HepG2 (cell line): Measurements from ENCODE around the gene TMEM14C. TPM values are rescaled to one million over a fixed set of nuclear protein-coding genes. Genes with fewer than 3 reads are reported as not detected.

Source experiments
- CAMTA2 ChIP-seq: sonication (generic); formaldehyde crosslinking; IDR thresholded peaks from 2 replicates; pipeline ENCODE4 v1.4.0; 2020; ENCODE audit warnings: mild to moderate bottlenecking, missing genetic modification reagents, borderline replicate concordance
- CREBL2 ChIP-seq: sonication (generic); formaldehyde crosslinking; IDR thresholded peaks from 2 replicates; pipeline ENCODE4 v1.8.1; 2023; ENCODE audit warnings: missing genetic modification reagents, mild to moderate bottlenecking, borderline replicate concordance
- EEA1 ChIP-seq: sonication (generic); formaldehyde crosslinking; IDR thresholded peaks from 2 replicates; pipeline ENCODE4 v1.5.1; 2020; ENCODE audit warnings: mild to moderate bottlenecking, missing genetic modification reagents, borderline replicate concordance
- FUBP1 ChIP-seq: sonication (generic); formaldehyde crosslinking; IDR thresholded peaks from 2 replicates; pipeline ENCODE4 v1.5.1; 2020; ENCODE audit warnings: missing genetic modification reagents, mild to moderate bottlenecking, borderline replicate concordance
- PPARG ChIP-seq: conservative IDR thresholded peaks from 2 replicates; pipeline ENCODE4 v1.6.1; 2016; ENCODE audit warnings: missing biosample characterization, missing genetic modification reagents
- RXRA ChIP-seq: sonication (generic); formaldehyde crosslinking; IDR thresholded peaks from 2 replicates; pipeline ENCODE4 v1.5.1; 2020; ENCODE audit warnings: missing genetic modification reagents
- TBX3 ChIP-seq: fragments of 450-650 bp; IDR thresholded peaks from 2 replicates; pipeline ENCODE4 v1.6.1; 2017; ENCODE audit warnings: antibody characterized with exemption, mild to moderate bottlenecking, inconsistent platforms, borderline replicate concordance
- WIZ ChIP-seq: sonication (generic); formaldehyde crosslinking; IDR thresholded peaks from 2 replicates; pipeline ENCODE4 v1.5.1; 2020; ENCODE audit warnings: mild to moderate bottlenecking, missing genetic modification reagents
- ZNF225 ChIP-seq: sonication (generic); formaldehyde crosslinking; IDR thresholded peaks from 2 replicates; pipeline ENCODE4 v1.4.0; 2020; ENCODE audit warnings: mild to moderate bottlenecking, missing genetic modification reagents
- ZNF564 ChIP-seq: sonication (generic); formaldehyde crosslinking; IDR thresholded peaks from 2 replicates; pipeline ENCODE4 v1.8.1; 2023; ENCODE audit warnings: mild to moderate bottlenecking, missing genetic modification reagents
- ZNF784 ChIP-seq: sonication (generic); formaldehyde crosslinking; IDR thresholded peaks from 2 replicates; pipeline ENCODE4 v1.5.1; 2020; ENCODE audit warnings: missing genetic modification reagents, mild to moderate bottlenecking, borderline replicate concordance
- ZXDC ChIP-seq: sonication (generic); formaldehyde crosslinking; IDR thresholded peaks from 2 replicates; pipeline ENCODE4 v1.5.0; 2020; ENCODE audit warnings: mild to moderate bottlenecking, missing genetic modification reagents
- polyA plus RNA-seq, 8 experiments: library from polyadenylated mRNA; depleted of rRNA in 3 of 8; stranded (reverse) in 7 of 8; unstranded in 1 of 8; fragments of >200 nt; fragmentation: Illumina TruSeq in 4 of 8; extraction: Trizol in 4 of 8; gene quantifications; 2 replicates each; pipeline versions ENCODE4 v1.2.1 to v1.2.3, GENCODE V29; 2011 to 2016; ENCODE audit warnings: low read depth in 4 of 8, missing spikeins in 1 of 8, mixed read lengths in 1 of 8; ENCODE audit not compliant: insufficient read depth in 1 of 8
- total RNA-seq, 5 experiments: library from RNA; depleted of rRNA; stranded (reverse); fragments of >200 nt; fragmentation: Illumina TruSeq; extraction: Trizol; gene quantifications; 2 replicates each; pipeline ENCODE4 v1.2.3, GENCODE V29; 2016; ENCODE audit warnings: low read depth in 1 of 5
- TF ChIP-seq, protein P1 (sequence below): sonication (generic); formaldehyde crosslinking; IDR thresholded peaks from 2 replicates; pipeline ENCODE4 v1.4.0; 2020; ENCODE audit warnings: mild to moderate bottlenecking, missing genetic modification reagents
- TF ChIP-seq, protein P2 (sequence below): sonication (generic); formaldehyde crosslinking; conservative IDR thresholded peaks from 2 replicates; pipeline ENCODE4 v1.4.0; 2020; ENCODE audit warnings: missing genetic modification reagents
- TF ChIP-seq, protein P3 (sequence below): sonication (generic); formaldehyde crosslinking; IDR thresholded peaks from 2 replicates; pipeline ENCODE4 v1.4.0; 2020; ENCODE audit warnings: missing genetic modification reagents
- TF ChIP-seq, protein P4 (sequence below): sonication (generic); formaldehyde crosslinking; IDR thresholded peaks from 2 replicates; pipeline ENCODE4 v1.4.0; 2020; ENCODE audit warnings: missing genetic modification reagents

Gene TMEM14C
- total and polyA plus RNA-seq, 2 of the 13 experiments (the other 11 are each of a cell fraction or from before 2014, with no cell fraction given), result 184 TPM

GRCh38 chr6:10722820-10723566, at the start of gene TMEM14C (continued):
- TF ChIP-seq ZNF225 (CRISPR knock-in tag) (no peak; the same call in 1 of the 2 replicates), ZXDC (CRISPR knock-in tag) (peak; percentile 75; the same call in 1 of the 2 replicates), TBX3 (peak; percentile 75; the same call in 1 of the 2 replicates), CAMTA2 (no peak), EEA1 (CRISPR knock-in tag) (0 out of 2 replicates have a peak, but pooled peaks have one; percentile 76), PPARG (CRISPR knock-in tag) (peak; percentile 74), RXRA (CRISPR knock-in tag) (peak; percentile 85), ZNF564 (CRISPR knock-in tag) (peak; percentile 95), ZNF784 (peak; percentile 86), CREBL2 (peak; percentile 93; the same call in 1 of the 2 replicates), FUBP1 (peak; percentile 87; the same call in 1 of the 2 replicates), WIZ (CRISPR knock-in tag) (no peak; the same call in 1 of the 2 replicates)
- TF ChIP-seq, protein P1, sequence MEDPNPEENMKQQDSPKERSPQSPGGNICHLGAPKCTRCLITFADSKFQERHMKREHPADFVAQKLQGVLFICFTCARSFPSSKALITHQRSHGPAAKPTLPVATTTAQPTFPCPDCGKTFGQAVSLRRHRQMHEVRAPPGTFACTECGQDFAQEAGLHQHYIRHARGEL (CRISPR knock-in tag), result no peak
- TF ChIP-seq, protein P2, sequence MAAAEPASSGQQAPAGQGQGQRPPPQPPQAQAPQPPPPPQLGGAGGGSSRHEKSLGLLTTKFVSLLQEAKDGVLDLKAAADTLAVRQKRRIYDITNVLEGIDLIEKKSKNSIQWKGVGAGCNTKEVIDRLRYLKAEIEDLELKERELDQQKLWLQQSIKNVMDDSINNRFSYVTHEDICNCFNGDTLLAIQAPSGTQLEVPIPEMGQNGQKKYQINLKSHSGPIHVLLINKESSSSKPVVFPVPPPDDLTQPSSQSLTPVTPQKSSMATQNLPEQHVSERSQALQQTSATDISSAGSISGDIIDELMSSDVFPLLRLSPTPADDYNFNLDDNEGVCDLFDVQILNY (CRISPR knock-in tag), result no peak; the same call in 1 of the 2 replicates
- TF ChIP-seq, protein P3, sequence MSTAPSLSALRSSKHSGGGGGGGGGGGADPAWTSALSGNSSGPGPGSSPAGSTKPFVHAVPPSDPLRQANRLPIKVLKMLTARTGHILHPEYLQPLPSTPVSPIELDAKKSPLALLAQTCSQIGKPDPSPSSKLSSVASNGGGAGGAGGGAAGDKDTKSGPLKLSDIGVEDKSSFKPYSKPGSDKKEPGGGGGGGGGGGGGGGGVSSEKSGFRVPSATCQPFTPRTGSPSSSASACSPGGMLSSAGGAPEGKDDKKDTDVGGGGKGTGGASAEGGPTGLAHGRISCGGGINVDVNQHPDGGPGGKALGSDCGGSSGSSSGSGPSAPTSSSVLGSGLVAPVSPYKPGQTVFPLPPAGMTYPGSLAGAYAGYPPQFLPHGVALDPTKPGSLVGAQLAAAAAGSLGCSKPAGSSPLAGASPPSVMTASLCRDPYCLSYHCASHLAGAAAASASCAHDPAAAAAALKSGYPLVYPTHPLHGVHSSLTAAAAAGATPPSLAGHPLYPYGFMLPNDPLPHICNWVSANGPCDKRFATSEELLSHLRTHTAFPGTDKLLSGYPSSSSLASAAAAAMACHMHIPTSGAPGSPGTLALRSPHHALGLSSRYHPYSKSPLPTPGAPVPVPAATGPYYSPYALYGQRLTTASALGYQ (CRISPR knock-in tag), result peak; percentile 63
- TF ChIP-seq, protein P4, sequence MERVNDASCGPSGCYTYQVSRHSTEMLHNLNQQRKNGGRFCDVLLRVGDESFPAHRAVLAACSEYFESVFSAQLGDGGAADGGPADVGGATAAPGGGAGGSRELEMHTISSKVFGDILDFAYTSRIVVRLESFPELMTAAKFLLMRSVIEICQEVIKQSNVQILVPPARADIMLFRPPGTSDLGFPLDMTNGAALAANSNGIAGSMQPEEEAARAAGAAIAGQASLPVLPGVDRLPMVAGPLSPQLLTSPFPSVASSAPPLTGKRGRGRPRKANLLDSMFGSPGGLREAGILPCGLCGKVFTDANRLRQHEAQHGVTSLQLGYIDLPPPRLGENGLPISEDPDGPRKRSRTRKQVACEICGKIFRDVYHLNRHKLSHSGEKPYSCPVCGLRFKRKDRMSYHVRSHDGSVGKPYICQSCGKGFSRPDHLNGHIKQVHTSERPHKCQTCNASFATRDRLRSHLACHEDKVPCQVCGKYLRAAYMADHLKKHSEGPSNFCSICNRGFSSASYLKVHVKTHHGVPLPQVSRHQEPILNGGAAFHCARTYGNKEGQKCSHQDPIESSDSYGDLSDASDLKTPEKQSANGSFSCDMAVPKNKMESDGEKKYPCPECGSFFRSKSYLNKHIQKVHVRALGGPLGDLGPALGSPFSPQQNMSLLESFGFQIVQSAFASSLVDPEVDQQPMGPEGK, result peak; percentile 94
